ENCODE measurements around the gene CDKN1B.

CDKN1B gene

GRCh38 chr12:12722435-12723148 is 5.4 kb downstream of the CDKN1B start:
- peak; percentile 56 for DNase-seq
- Histone ChIP-seq H3K79me1 (replicated peaks; ENCODE audit: low read length, poor library complexity, severe bottlenecking) (peaks cover 3% of the 10 kb centered on the region), H2BK12ac (ENCODE audit: low read length in 2 of 2) (no peak overlapping the region), H3K18ac (ENCODE audit: low read depth in 1 of 2, low read length in 2 of 2) (no peak overlapping the region), H2BK15ac (ENCODE audit: low read depth, poor library complexity, severe bottlenecking) (no peak overlapping the region), H3K27me3 (ENCODE audit: control insufficient read depth in 1 of 2, insufficient read depth in 1 of 2, low read length in 2 of 2) (no peaks in the 10 kb centered on the region), H3K4me3 (ENCODE audit: insufficient read depth in 1 of 2, low read depth in 1 of 2, low read length in 2 of 2) (peak overlapping the region in 1 of 2 experiments; percentile 85), H4K91ac (ENCODE audit: low read length) (no peak overlapping the region), H3K9me3 (ENCODE audit: control insufficient read depth, low read length) (no peaks in the 10 kb centered on the region), H2AFZ (ENCODE audit: low read depth, low read length) (no peak overlapping the region), H4K8ac (ENCODE audit: low read length) (no peak overlapping the region), H3K4me2 (ENCODE audit: low read length, poor library complexity, severe bottlenecking) (no peak overlapping the region), H3K4me1 (ENCODE audit: control insufficient read depth, insufficient read depth, low read depth, low read length) (peaks cover 9% of the 10 kb centered on the region), H2BK120ac (ENCODE audit: low read depth, low read length) (no peak overlapping the region), H3K14ac (ENCODE audit: low read length in 2 of 2) (no peak overlapping the region), H3K9ac (ENCODE audit: low read length) (peak overlapping the region; percentile 97), H2BK5ac (ENCODE audit: low read depth, low read length, poor library complexity, severe bottlenecking) (no peak overlapping the region), H3K36me3 (ENCODE audit: control insufficient read depth in 1 of 2, insufficient read depth in 2 of 2, low read depth in 1 of 2, low read length in 2 of 2) (peaks cover 0 to 35% of the 10 kb centered on the region in 2 experiments), H3K27ac (ENCODE audit: low read length, poor library complexity, severe bottlenecking) (no peak overlapping the region), H3K4ac (ENCODE audit: low read depth in 1 of 2, low read length in 2 of 2) (no peak overlapping the region), H3K23ac (ENCODE audit: low read length in 2 of 2) (no peak overlapping the region), H2AK5ac (ENCODE audit: low read length, severe bottlenecking) (no peak overlapping the region)
- 82% methylated on average over 1 of the region's 3 CpGs for WGBS

- WGBS = 22% methylated on average over 9 of the region's 11 CpGs
- Histone ChIP-seq H3K4ac (ENCODE audit: low read depth in 1 of 2, low read length in 2 of 2) (peak overlapping the region in 1 of 2 experiments; percentile 36), H2BK120ac (ENCODE audit: low read depth, low read length) (peak overlapping the region; percentile 97), H3K36me3 (ENCODE audit: control insufficient read depth in 1 of 2, insufficient read depth in 2 of 2, low read depth in 1 of 2, low read length in 2 of 2) (peaks cover 0 to 35% of the 10 kb centered on the region in 2 experiments), H3K4me2 (ENCODE audit: low read length, poor library complexity, severe bottlenecking) (peak overlapping the region; percentile 73), H3K18ac (ENCODE audit: low read depth in 1 of 2, low read length in 2 of 2) (peak overlapping the region; percentile 92 to 99), H2BK5ac (ENCODE audit: low read depth, low read length, poor library complexity, severe bottlenecking) (no peak overlapping the region), H4K91ac (ENCODE audit: low read length) (no peak overlapping the region), H2BK12ac (ENCODE audit: low read length in 2 of 2) (peak overlapping the region in 1 of 2 experiments; percentile 97), H3K4me3 (ENCODE audit: insufficient read depth in 1 of 2, low read depth in 1 of 2, low read length in 2 of 2) (peak overlapping the region; percentile 81 to 85), H3K23ac (ENCODE audit: low read length in 2 of 2) (peak overlapping the region in 1 of 2 experiments; percentile 48), H3K14ac (ENCODE audit: low read length in 2 of 2) (peak overlapping the region in 1 of 2 experiments; percentile 100), H3K9me3 (ENCODE audit: control insufficient read depth, low read length) (no peaks in the 10 kb centered on the region), H2AK5ac (ENCODE audit: low read length, severe bottlenecking) (no peak overlapping the region), H3K9ac (ENCODE audit: low read length) (peak overlapping the region; percentile 97), H2BK15ac (ENCODE audit: low read depth, poor library complexity, severe bottlenecking) (no peak overlapping the region), H3K27ac (ENCODE audit: low read length, poor library complexity, severe bottlenecking) (peak overlapping the region; percentile 50), H3K79me1 (replicated peaks; ENCODE audit: low read length, poor library complexity, severe bottlenecking) (peaks cover 7% of the 10 kb centered on the region), H3K4me1 (ENCODE audit: control insufficient read depth, insufficient read depth, low read depth, low read length) (peaks cover 9% of the 10 kb centered on the region), H3K27me3 (ENCODE audit: control insufficient read depth in 1 of 2, insufficient read depth in 1 of 2, low read length in 2 of 2) (no peaks in the 10 kb centered on the region), H4K8ac (ENCODE audit: low read length) (peak overlapping the region; percentile 54), H2AFZ (ENCODE audit: low read depth, low read length) (no peak overlapping the region)
- peak; percentile 26 for DNase-seq
These were observed 6.0 kb downstream of the CDKN1B start for GRCh38 chr12:12723149-12723680.

GRCh38 chr12:12723681-12724420 is 6.7 kb downstream of the CDKN1B start:
- Histone ChIP-seq H3K79me1 (replicated peaks; ENCODE audit: low read length, poor library complexity, severe bottlenecking) (peaks cover 10% of the 10 kb centered on the region), H2BK5ac (ENCODE audit: low read depth, low read length, poor library complexity, severe bottlenecking) (no peak overlapping the region), H3K4ac (ENCODE audit: low read depth in 1 of 2, low read length in 2 of 2) (peak overlapping the region; percentile 36 to 95), H2AFZ (ENCODE audit: low read depth, low read length) (peak overlapping the region; percentile 85), H3K9ac (ENCODE audit: low read length) (peak overlapping the region; percentile 97), H3K4me1 (ENCODE audit: control insufficient read depth, insufficient read depth, low read depth, low read length) (peaks cover 9% of the 10 kb centered on the region), H3K4me3 (ENCODE audit: insufficient read depth in 1 of 2, low read depth in 1 of 2, low read length in 2 of 2) (peak overlapping the region; percentile 81 to 85), H3K4me2 (ENCODE audit: low read length, poor library complexity, severe bottlenecking) (peak overlapping the region; percentile 73), H4K91ac (ENCODE audit: low read length) (peak overlapping the region; percentile 93), H3K27me3 (ENCODE audit: control insufficient read depth in 1 of 2, insufficient read depth in 1 of 2, low read length in 2 of 2) (no peaks in the 10 kb centered on the region), H3K36me3 (ENCODE audit: control insufficient read depth in 1 of 2, insufficient read depth in 2 of 2, low read depth in 1 of 2, low read length in 2 of 2) (peaks cover 0 to 35% of the 10 kb centered on the region in 2 experiments), H3K27ac (ENCODE audit: low read length, poor library complexity, severe bottlenecking) (peak overlapping the region; percentile 54), H2BK120ac (ENCODE audit: low read depth, low read length) (peak overlapping the region; percentile 97), H2BK12ac (ENCODE audit: low read length in 2 of 2) (peak overlapping the region in 1 of 2 experiments; percentile 97), H4K8ac (ENCODE audit: low read length) (peak overlapping the region; percentile 54), H3K14ac (ENCODE audit: low read length in 2 of 2) (peak overlapping the region in 1 of 2 experiments; percentile 100), H2BK15ac (ENCODE audit: low read depth, poor library complexity, severe bottlenecking) (peak overlapping the region; percentile 97), H3K9me3 (ENCODE audit: control insufficient read depth, low read length) (no peaks in the 10 kb centered on the region), H3K23ac (ENCODE audit: low read length in 2 of 2) (peak overlapping the region; percentile 48 to 64), H2AK5ac (ENCODE audit: low read length, severe bottlenecking) (no peak overlapping the region), H3K18ac (ENCODE audit: low read depth in 1 of 2, low read length in 2 of 2) (peak overlapping the region; percentile 92 to 99)
- DNase-seq = peak; percentile 57
- WGBS = under 1% methylated on average over 68 of the region's 89 CpGs
